ENCODE results near the gene PDK1.

- TF ChIP-seq, protein P1, sequence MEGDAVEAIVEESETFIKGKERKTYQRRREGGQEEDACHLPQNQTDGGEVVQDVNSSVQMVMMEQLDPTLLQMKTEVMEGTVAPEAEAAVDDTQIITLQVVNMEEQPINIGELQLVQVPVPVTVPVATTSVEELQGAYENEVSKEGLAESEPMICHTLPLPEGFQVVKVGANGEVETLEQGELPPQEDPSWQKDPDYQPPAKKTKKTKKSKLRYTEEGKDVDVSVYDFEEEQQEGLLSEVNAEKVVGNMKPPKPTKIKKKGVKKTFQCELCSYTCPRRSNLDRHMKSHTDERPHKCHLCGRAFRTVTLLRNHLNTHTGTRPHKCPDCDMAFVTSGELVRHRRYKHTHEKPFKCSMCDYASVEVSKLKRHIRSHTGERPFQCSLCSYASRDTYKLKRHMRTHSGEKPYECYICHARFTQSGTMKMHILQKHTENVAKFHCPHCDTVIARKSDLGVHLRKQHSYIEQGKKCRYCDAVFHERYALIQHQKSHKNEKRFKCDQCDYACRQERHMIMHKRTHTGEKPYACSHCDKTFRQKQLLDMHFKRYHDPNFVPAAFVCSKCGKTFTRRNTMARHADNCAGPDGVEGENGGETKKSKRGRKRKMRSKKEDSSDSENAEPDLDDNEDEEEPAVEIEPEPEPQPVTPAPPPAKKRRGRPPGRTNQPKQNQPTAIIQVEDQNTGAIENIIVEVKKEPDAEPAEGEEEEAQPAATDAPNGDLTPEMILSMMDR (IDR thresholded peaks at IDR 0.05), result no peak
- TF ChIP-seq NR3C1 (IDR thresholded peaks at IDR 0.05), result no peak
Observed at GRCh38 chr2:172513935-172514586, 41.8 kb upstream of the PDK1 start.

All from A549 (cell line).